CD4-positive, alpha-beta T cell treated with Interleukin-2 at 100 ng/mL for 4 hours (primary cell): ENCODE results near the gene DGKD.

Source experiments
- DNase-seq: peaks from one replicate; pipeline ENCODE4 v3.0.0-alpha.2; 2020; ENCODE audit warnings: low spot score

Gene DGKD

DNA sequence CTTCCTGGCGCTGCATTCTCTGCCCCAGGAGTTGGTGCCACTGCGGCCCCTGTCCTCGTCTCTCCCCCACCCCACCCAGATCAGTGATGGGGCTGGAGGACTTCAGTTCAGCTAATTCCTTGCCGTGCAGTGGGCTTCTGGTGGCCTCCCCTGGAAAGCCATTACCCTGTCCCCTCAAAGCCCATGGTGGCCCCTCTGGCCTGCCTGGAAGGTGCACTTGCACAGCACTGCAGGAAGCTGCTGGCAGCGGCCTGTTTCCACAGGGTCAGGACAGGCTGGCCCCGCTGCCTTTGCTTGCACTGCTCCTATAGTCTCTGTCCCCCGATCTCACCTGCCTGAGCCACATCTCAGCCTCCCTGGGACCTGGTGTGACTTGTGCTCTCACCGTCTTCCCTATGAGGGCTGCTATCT lies 107.2 kb downstream of the DGKD start:
- DNase-seq, result no peak

GRCh38 chr2:233462202-233462785 lies 108.0 kb downstream of the DGKD start:
- no peak for DNase-seq

GRCh38 chr2:233462826-233463470 lies 108.7 kb downstream of the DGKD start:
- no peak for DNase-seq

DNA sequence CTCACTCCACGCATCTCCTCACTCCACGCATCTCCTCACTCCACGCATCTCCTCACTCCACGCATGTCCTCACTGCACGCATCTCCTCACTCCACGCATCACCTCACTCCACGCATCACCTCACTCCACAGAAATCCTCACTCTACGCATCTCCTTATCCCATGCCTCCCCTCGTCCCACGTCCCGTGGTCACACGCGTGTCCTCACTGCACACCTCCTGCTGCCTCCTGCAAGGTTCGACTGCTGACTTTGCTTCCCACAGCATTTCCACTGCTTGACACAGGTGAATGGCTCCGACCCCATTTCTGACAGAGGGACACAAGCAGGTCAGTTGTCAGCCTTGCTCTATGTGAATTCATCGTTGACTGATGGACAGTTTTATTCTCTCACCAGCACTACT lies 109.3 kb downstream of the DGKD start:
- DNase-seq, result no peak

DNA sequence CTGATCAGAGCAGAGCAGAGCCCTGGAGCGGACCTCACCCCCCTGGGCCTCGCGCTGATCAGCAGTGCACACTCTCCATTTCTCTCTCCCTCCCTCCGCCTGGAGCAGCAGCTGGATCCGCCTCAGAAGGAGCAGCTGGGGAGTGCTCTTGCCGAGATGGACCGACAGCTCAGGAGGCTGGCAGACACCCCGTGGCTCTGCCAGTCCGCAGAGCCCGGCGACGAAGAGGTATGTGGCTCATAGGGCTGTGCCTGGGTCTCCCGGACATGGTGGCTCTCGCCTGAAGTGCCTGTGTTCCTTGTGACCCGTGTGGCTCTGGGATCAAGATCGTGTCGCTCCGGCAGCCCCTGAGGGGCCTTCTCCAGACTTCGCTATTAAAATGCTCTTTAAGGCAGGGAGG lies 109.8 kb downstream of the DGKD start:
- no peak for DNase-seq

DNA sequence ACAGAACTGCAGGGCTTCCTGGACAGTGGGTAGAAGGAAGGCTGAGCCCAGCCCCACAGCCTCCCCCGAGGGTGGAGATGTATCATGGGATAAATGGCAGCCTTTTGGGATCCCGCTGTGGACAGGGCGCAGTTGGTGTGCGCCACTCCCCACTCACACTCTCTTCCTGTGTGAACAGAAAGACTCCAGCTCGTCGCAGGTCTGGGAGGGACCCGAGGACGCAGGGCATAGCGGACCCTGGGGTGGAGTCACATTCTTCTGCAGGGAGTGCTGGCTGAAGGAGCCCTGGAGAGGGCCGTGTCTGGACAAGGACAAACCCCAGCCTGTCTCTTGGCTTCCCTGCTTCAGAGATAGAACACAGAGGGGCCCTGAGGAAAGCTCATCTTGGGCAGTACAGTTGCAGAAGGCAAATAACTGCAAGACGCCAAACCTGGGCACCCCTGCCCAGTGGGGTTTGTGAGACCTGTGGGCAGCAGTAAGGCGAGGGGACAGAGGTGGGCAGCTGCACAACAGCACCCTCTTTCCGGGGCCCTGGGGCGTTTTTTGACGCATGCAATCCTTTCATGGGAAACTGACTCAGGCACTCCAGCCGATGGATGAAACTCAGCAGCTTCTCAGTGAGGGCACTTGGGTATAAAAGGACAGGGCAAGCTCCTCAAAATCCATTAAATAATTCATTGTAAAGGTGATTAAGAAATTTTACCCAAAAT lies 110.4 kb downstream of the DGKD start:
- DNase-seq, result no peak

GRCh38 chr2:233466991-233467603 lies 112.8 kb downstream of the DGKD start:
- no peak for DNase-seq

- DNase-seq, result no peak
These were observed 113.9 kb downstream of the DGKD start for GRCh38 chr2:233468047-233468740.

DNA sequence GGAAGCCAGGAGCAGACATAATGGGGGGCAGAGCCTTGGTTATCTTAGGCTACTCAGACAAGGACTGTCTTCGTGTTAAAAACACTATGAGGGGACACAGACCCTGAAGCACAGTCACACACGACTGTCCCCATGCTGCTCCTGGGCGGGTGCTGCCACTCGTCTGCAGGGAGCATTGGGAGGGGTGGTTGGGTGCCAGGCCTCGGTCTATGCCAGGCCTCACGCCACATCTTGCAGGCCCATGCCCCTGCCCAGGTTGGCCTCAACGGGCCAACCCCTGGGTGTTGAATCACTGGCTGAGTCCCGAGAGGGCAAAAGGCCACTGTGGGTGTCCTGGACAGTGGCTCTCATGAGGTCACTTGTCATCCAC lies 114.4 kb downstream of the DGKD start:
- DNase-seq, result no peak

GRCh38 chr2:233469261-233470010 lies 115.1 kb downstream of the DGKD start:
- DNase-seq, result no peak

GRCh38 chr2:233470011-233470687 lies 115.9 kb downstream of the DGKD start:
- no peak for DNase-seq

GRCh38 chr2:233470839-233471238 lies 116.5 kb downstream of the DGKD start:
- no peak for DNase-seq

DNA sequence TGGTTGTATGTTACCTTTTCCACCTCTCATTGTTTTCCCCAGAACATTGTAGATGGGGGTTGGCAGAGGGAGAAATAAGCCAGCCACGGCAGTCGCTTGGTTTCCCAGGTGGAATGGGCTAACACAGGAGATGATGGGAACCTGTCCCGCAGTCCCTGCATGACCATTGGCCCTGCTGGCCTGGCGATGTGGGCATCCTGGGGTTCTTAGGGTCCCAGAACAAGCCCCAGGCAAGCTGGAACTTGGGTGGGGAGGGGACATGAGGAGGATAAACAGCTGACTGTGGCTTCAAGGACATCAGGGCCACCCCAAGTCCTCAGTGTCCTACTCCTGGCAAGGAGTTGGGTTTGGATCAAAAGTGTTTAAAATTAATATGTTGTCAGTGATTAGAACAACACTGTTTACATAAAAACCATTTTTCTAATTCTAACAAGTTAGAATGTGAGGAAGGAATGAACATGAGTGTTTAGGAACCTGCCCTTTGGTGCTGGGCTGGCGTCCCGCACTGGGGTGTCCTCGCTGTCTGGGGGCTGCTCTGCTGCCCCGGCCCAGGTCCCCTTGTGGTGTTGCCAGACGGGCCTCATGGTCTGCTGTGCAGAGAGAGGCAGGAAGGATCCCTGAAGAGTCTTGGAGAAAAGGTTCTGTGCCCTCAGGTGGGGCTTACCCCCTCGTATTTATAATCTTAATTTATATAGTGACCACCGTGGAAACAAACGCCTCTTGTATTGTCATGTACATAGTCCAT lies 117.2 kb downstream of the DGKD start:
- DNase-seq, result no peak

- DNase-seq, result no peak
These were observed 119.1 kb downstream of the DGKD start for GRCh38 chr2:233473386-233473791.

- DNase-seq, result no peak
These were observed 119.6 kb downstream of the DGKD start for GRCh38 chr2:233473878-233474277.

DNA sequence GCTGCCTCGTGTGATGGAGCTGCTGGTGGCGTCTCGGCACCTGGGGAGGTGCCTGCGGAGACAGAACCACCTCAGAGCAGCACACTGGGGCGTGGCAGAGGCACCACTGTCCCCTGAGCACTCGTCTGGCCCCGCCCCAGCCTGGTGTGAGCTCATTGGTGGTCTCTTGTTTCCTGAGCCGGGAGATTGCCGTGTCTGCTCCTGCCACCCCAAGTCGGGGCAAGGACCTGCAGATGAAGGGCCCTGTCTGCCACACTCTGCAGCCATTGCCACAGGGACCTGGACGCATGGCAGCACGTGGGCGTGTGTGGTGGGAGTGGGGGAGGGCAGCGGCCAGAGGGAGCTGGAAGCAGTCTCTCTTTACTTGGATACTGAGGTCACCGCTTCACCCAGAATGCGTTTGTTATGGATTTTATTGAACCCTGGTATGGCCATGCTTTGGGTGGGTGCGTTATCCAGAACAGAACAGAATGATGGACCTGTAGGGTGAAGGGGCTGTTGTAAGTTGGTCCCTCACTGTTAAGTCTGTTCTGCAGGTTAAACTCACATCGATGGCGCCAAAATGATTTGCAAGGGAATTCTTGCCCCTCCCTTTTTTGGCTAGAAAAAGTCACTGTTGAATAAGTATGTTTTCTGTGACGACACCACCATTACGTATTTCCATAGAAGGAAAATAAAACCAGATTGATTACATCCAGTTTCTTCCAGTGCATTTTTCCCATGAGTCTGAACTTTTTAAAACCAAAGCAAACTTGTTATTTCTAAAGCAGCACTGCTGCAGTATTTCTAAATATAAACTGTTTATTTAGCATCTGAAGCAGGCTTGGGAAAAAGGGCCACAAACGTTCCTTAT lies 120.2 kb downstream of the DGKD start:
- DNase-seq, result no peak

DNA sequence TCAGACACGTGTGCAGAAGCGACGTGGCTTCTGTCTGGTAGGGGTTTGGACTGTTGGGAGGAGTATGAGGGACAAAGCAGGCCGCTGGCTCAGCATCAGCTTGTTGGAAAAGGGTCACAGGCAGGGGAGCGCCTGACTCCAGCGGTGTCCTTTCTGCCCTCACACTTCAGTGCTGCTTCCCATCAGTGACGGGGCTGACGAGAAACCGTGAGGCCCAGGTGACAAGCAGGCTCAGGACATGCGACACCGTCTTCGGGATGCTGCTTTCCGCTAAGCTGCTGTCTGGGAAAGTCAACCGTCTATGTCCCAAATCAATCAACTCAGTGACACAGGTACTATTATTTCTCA lies 121.7 kb downstream of the DGKD start:
- DNase-seq, result no peak

DNA sequence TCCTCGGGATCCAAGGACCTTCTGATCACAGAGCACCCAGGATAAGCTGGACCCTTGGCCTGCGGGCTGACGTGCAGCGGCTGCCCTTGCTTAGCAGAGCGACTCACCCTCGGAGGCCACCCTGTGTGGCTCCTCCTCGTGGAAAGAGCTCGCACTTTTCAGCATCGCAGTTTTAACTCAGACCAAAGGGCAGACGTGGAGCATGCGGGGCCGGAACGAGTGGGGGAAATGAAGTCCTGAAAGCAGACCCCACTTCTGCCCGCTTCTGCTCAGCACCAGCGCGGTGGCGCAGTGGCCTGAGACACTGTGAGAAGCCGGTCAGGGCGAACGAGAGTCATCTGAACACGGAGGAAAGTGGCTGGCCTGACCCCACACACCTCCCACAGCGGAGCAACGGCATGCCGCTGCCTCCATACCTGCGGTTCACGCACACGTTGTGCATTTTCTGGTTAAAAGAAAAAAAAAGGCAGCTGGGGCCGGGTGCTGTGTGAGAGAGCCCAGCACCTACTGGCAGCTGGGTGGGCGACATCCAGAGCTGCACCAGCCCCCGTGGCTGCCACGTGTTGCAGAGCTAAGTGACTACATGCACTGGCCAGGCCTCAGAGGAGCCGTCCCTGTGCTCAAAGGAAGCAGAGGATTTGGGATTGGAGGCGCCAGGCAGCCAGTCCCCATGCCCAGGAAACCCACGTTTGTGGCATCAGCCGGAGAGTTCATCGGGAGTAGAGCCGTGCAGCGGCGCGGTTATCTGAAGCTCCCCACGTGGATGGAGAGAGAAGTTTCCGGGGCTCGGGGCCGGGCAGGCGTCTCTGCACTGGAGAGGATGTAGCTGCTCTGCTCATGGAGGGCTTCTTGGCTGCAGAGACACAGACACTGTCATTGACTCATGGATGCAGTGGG lies 122.6 kb downstream of the DGKD start:
- DNase-seq, result no peak
